Endothelial cell (in vitro differentiated cells): Measurements from ENCODE around the gene OR9Q1. TPM values are rescaled to one million over a fixed set of nuclear protein-coding genes. Genes with fewer than 3 reads are reported as not detected.

Experiments used
- DNase-seq: peaks from one replicate; pipeline ENCODE4 v3.0.0; 2021; ENCODE audit warnings: low spot score
- H3K27ac Mint-ChIP-seq: one replicate; pipeline ENCODE4 v1.8.0; 2021; ENCODE audit warnings: mixed read lengths, inconsistent platforms; ENCODE audit not compliant: unreplicated experiment
- H3K27me3 Mint-ChIP-seq: one replicate; pipeline ENCODE4 v1.8.0; 2021; ENCODE audit warnings: mild to moderate bottlenecking, moderate library complexity, mixed read lengths, inconsistent platforms; ENCODE audit not compliant: unreplicated experiment
- H3K36me3 Mint-ChIP-seq: one replicate; pipeline ENCODE4 v1.8.0; 2021; ENCODE audit warnings: mild to moderate bottlenecking, low read depth, mixed read lengths, inconsistent platforms; ENCODE audit not compliant: unreplicated experiment
- H3K4me1 Mint-ChIP-seq: one replicate; pipeline ENCODE4 v1.8.0; 2021; ENCODE audit warnings: mild to moderate bottlenecking, mixed read lengths, inconsistent platforms; ENCODE audit not compliant: unreplicated experiment
- H3K4me3 Mint-ChIP-seq: one replicate; pipeline ENCODE4 v1.8.0; 2021; ENCODE audit warnings: mild to moderate bottlenecking, mixed read lengths, inconsistent platforms; ENCODE audit not compliant: unreplicated experiment
- H3K9me3 Mint-ChIP-seq: one replicate; pipeline ENCODE4 v1.8.0; 2021; ENCODE audit warnings: mixed read lengths, inconsistent platforms; ENCODE audit not compliant: unreplicated experiment
- total RNA-seq: library from RNA; stranded (reverse); fragmentation: NEBNext Ultra II Directional; extraction: Animal tissue kit (Norgen Biotek cat#: 25700); gene quantifications from one replicate; pipeline ENCODE4 v1.2.1, GENCODE V29; 2021; ENCODE audit not compliant: unreplicated experiment
- TF ChIP-seq, protein P1 (sequence below): fragments of 200-600 bp; sonication (generic); IDR thresholded peaks from one replicate; pipeline ENCODE4 v1.5.0; 2021; ENCODE audit warnings: antibody characterized with exemption; ENCODE audit not compliant: unreplicated experiment

The OR9Q1 gene
- total RNA-seq, 1 donor from 2014 or later, result not detected

DNA sequence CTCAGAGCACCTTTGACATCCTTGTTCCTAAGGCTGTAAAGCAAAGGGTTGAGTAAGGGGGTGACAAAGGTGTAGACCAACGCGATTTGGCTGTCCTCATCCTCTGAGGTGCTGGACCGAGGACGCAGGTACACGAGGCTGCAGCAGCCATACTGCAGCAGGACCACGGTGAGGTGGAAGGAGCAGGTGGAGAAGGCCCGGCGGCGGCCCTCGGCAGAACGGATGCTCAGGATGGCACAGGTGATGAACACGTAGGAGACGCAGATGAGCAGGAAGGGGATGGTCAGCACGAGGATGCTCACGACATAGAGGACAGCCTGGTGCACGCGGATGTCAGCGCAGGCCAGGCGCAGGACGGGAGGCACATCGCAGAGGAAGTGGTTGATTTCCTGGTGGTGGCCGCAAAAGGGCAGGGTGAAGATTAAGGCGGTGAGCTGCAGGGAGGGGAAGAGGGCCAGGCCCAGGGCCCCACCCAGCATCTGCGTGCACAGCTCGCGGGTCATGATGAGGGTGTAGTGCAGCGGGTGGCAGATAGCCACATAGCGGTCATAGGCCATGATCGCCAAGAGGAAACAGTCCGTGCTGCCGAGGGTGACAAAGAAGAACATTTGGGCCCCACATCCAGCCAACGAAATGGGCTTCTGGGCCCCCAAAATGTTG, 204.4 kb downstream of the OR9Q1 start:
- no peaks in the 10 kb centered on the region for H3K4me1 Mint-ChIP-seq
- no peak overlapping the region for H3K27ac Mint-ChIP-seq

More for the DNA sequence above, 204.4 kb downstream of the OR9Q1 start:
- H3K27me3 Mint-ChIP-seq, result no peaks in the 10 kb centered on the region
- DNase-seq, result no peak
- no peak overlapping the region for H3K4me3 Mint-ChIP-seq
- no peaks in the 10 kb centered on the region for H3K9me3 Mint-ChIP-seq
- TF ChIP-seq, protein P1, sequence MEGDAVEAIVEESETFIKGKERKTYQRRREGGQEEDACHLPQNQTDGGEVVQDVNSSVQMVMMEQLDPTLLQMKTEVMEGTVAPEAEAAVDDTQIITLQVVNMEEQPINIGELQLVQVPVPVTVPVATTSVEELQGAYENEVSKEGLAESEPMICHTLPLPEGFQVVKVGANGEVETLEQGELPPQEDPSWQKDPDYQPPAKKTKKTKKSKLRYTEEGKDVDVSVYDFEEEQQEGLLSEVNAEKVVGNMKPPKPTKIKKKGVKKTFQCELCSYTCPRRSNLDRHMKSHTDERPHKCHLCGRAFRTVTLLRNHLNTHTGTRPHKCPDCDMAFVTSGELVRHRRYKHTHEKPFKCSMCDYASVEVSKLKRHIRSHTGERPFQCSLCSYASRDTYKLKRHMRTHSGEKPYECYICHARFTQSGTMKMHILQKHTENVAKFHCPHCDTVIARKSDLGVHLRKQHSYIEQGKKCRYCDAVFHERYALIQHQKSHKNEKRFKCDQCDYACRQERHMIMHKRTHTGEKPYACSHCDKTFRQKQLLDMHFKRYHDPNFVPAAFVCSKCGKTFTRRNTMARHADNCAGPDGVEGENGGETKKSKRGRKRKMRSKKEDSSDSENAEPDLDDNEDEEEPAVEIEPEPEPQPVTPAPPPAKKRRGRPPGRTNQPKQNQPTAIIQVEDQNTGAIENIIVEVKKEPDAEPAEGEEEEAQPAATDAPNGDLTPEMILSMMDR, result no peak
- peaks cover 3% of the 10 kb centered on the region for H3K36me3 Mint-ChIP-seq

Other genes starting within 250 kb of the OR9Q1 start
- gene OR6Q1, start 7.1 kb downstream of the OR9Q1 start, total RNA-seq, result not detected
- gene OR9I1, start 101.6 kb downstream of the OR9Q1 start, total RNA-seq, result not detected
- gene OR9Q2, start 165.2 kb downstream of the OR9Q1 start, total RNA-seq, result not detected
- not detected for gene OR1S2, start 180.3 kb downstream of the OR9Q1 start, total RNA-seq
- gene OR1S1, start 188.8 kb downstream of the OR9Q1 start, total RNA-seq, result not detected
- gene OR10Q1, start 205.0 kb downstream of the OR9Q1 start, total RNA-seq, result not detected
- not detected for gene OR10W1, start 244.4 kb downstream of the OR9Q1 start, total RNA-seq